GM21528 (cell line): ENCODE measurements around the gene HDHD3.
A peak's percentile ranks its signal among the peaks of the same experiment; 100 is the strongest.
"Not testable (repeated sequence)": the region's sequence is repeated elsewhere in the genome, so short reads cannot be mapped to it uniquely, and the experiment has no call there.

Source experiments
- ATAC-seq: cut with Tn5 transposase; IDR thresholded peaks from one replicate; pipeline ENCODE4 v1.9.1; 2021; ENCODE audit warnings: mild to moderate bottlenecking, moderate library complexity; ENCODE audit not compliant: unreplicated experiment, low FRiP score

The HDHD3 gene

GRCh38 chr9:113376634-113377567 is at the start of gene HDHD3:
Gene HDHD3, minus strand, starts transcription at chr9:113376986. Its CDS starts 2,632 bp downstream, at chr9:113374354.
- ATAC-seq = peak; percentile 74

GRCh38 chr9:113425072-113425471 is 48.3 kb upstream of the HDHD3 start:
- ATAC-seq = no peak

GRCh38 chr9:113421726-113422125 is 44.9 kb upstream of the HDHD3 start:
- ATAC-seq = no peak

- no peak for ATAC-seq
Observed at GRCh38 chr9:113417370-113417769, 40.6 kb upstream of the HDHD3 start.

GRCh38 chr9:113416149-113416721 is 39.4 kb upstream of the HDHD3 start:
- peak; percentile 94 for ATAC-seq

GRCh38 chr9:113410207-113410864 is 33.5 kb upstream of the HDHD3 start, which contains the start of the genes C9orf43 and POLE3:
Gene C9orf43, plus strand, starts transcription at chr9:113410747. Its CDS starts 2,747 bp downstream, at chr9:113413494.
Gene POLE3, minus strand, starts transcription at chr9:113410675. Its CDS starts 382 bp downstream, at chr9:113410293.
- ATAC-seq = peak; percentile 90

- no peak for ATAC-seq
Observed at GRCh38 chr9:113409883-113410206, 33.1 kb upstream of the HDHD3 start.

GRCh38 chr9:113409481-113409880 is 32.7 kb upstream of the HDHD3 start:
- no peak for ATAC-seq

GRCh38 chr9:113406873-113407511 is 30.2 kb upstream of the HDHD3 start:
- ATAC-seq = not testable (repeated sequence)

- not testable (repeated sequence) for ATAC-seq
Observed at GRCh38 chr9:113406353-113406752, 29.6 kb upstream of the HDHD3 start.

GRCh38 chr9:113403646-113404045 is 26.9 kb upstream of the HDHD3 start:
- ATAC-seq = no peak

- ATAC-seq = peak; percentile 97
Observed at GRCh38 chr9:113401027-113401792, 24.4 kb upstream of the HDHD3 start, which contains the start of gene ALAD. Gene ALAD, minus strand, starts transcription at chr9:113401284. Its CDS starts 7,725 bp downstream, at chr9:113393559.

- ATAC-seq = no peak
Observed at GRCh38 chr9:113399646-113400200, 22.9 kb upstream of the HDHD3 start.

- no peak for ATAC-seq
Observed at GRCh38 chr9:113398796-113399195, 22.0 kb upstream of the HDHD3 start.

- no peak for ATAC-seq
Observed at GRCh38 chr9:113397203-113397631, 20.4 kb upstream of the HDHD3 start.

- ATAC-seq = no peak
Observed at GRCh38 chr9:113395000-113395861, 18.4 kb upstream of the HDHD3 start.

- ATAC-seq = no peak
Observed at GRCh38 chr9:113393281-113393680, 16.5 kb upstream of the HDHD3 start.

GRCh38 chr9:113391917-113392316 is 15.1 kb upstream of the HDHD3 start:
- no peak for ATAC-seq
